KG1 (cell line): ENCODE measurements around the gene LRRC74B.

Source experiments
- DNase-seq: peaks from one replicate; lab custom pipeline; 2025; lab: John Stamatoyannopoulos, UW

Gene LRRC74B

DNA sequence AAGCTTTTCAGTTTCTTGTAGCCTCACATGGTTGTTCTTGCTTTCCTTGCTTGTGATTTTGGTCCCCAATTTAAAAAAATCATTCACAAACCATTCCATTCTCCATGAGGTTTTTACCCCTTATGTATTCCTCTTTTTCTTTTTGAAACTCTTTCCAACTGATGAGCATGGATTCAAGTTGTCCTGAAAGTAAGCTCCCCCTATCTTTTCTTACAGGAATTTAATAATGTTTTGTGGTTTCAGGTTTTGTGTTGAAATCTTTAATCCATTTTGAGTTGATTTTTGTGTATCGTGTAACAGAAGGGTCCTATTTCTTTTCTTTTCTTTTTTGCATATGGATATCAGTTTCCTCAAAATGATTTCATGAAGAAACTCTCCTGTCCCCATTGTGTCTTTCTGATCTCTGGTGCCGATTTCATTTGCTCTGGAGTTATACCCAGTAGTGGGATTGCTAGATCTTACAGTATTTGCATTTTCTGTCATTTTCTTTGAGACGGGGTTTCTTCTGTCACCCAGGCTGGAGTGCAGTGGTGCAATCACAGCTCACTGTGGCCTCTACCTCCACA is 58.5 kb downstream of the LRRC74B start:
- DNase-seq: no peak

DNA sequence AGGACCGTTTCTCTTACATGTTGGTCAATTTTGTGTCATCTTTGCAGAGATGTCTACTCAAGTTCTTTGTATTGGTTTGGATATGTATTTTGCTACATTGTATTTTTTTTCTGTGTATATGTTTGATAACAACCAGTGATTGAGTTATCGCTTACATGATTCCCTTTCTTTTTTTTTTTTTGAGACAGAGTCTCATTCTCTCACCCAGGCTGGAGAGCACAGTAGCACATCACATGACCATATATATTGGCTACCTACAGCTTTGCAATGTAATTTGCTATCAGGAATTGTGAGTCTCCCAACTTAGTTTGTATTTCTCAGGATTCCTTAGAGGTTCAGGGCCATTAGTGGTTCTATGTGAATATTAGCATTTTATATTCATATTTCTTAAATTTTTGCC is 59.5 kb downstream of the LRRC74B start:
- DNase-seq: no peak

DNA sequence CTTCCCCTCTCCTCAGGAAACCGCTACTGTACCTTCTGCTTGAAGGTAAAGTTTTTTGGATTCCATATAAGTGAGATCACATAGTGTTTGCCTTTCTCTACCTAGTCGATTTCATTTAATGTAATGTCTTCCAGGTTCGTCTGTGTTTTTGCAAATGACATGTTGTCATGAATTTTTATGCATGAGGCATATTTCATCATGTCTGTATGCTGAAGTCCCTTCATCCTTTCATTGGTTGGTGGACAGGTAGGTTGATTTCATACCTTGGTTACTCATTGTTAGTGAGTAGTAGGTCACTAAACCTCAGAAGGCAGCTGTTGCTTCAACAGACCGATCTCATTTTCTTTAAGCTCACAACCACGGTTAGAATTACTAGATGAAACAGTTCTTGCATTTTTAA is 60.3 kb downstream of the LRRC74B start:
- no peak for DNase-seq

DNA sequence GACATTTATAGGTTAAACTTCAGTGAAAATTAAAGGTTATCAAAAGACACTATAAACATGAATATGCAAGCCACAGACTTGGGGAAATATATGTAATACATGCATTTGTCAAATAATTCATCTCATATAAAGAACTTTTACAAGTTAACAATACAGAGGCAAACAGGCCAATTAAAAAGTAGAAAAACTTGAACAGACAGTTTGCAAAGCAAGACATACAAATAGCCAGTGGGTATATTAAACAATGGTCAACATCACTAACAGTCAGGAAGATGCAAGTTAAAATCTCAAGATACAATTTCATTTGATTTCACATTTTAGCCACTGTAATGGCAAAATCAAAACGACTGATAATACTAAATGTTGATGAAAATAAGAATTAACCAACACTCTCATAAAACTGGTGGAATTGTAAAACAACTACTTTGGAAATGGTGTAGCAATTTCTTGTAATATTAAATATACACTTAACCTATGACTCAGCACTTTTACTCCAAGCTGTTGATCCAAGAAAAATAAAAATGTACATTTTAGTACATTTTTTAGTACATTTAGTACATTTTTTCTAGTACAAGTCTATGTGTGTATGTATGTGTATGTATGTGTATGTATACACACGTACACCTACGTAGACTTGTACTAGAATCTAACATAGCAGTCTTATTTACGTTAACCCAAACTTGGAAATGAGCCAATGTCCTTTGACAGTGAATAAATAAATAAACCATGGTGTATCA is 62.8 kb downstream of the LRRC74B start:
- DNase-seq: no peak
